Measurements from ENCODE around the gene LRRC36. TPM values are rescaled to one million over a fixed set of nuclear protein-coding genes. Genes with fewer than 3 reads are reported as not detected.

The LRRC36 gene
- total and polyA plus RNA-seq, 9 of the 15 experiments (the other 6 are each of a cell fraction or from before 2014, with no cell fraction given), result 0.09 to 0.40 (median 0.17) TPM; not detected in 1

- no TSS peak for BruUV-seq (replicated peaks)
- POLR2A ChIA-PET, result interaction anchor here (0.8 to 1.5 kb wide), 2 partner anchors 11 to 41 kb away, joined by 3 to 6 read pairs; no protein-coding TSS in a partner anchor
These were observed 61.0 kb downstream of the LRRC36 start for GRCh38 chr16:67387479-67388079.

More at GRCh38 chr16:67387479-67388079, 61.0 kb downstream of the LRRC36 start:
- Histone ChIP-seq H3K9ac (ENCODE audit: insufficient read depth in 1 of 2, low read depth in 2 of 2, low read length in 2 of 2) (no peak overlapping the region), H4K20me1 (replicated peaks; ENCODE audit: control insufficient read depth, insufficient read depth, low read length) (no peaks in the 10 kb centered on the region), H3K9me1 (ENCODE audit: control insufficient read depth, insufficient read depth, low read length) (no peaks in the 10 kb centered on the region), H3K27me3 (ENCODE audit: control insufficient read depth in 2 of 2, insufficient read depth in 2 of 2, low read length in 2 of 2) (peaks cover 22 to 73% of the 10 kb centered on the region in 2 experiments), H3K4me3 (no peak overlapping the region), H2AFZ (ENCODE audit: low read depth, low read length) (no peak overlapping the region), H3K27ac (ENCODE audit: extremely low read depth, low read depth, low read length) (no peak overlapping the region), H3K4me1 (replicated peaks in 1 of 2; ENCODE audit: control insufficient read depth in 2 of 2, insufficient read depth in 2 of 2, low read length in 2 of 2) (peaks cover 0 to 23% of the 10 kb centered on the region in 2 experiments; a peak in 2 of 5 replicates), H3K79me2 (ENCODE audit: control insufficient read depth, insufficient read depth, low read length) (no peaks in the 10 kb centered on the region), H3K4me2 (ENCODE audit: insufficient read depth, low read length) (no peak overlapping the region), H3K9me3 (replicated peaks; ENCODE audit: control insufficient read depth, insufficient read depth, low read depth, low read length) (no peaks in the 10 kb centered on the region), H3K36me3 (ENCODE audit: control insufficient read depth, insufficient read depth, low read length) (no peaks in the 10 kb centered on the region)
- 4% methylated on average over 8 of the region's 8 CpGs for WGBS (ENCODE audit: insufficient coverage, low coverage, missing lambda C conversion rate)
- TF ChIP-seq, protein P1, sequence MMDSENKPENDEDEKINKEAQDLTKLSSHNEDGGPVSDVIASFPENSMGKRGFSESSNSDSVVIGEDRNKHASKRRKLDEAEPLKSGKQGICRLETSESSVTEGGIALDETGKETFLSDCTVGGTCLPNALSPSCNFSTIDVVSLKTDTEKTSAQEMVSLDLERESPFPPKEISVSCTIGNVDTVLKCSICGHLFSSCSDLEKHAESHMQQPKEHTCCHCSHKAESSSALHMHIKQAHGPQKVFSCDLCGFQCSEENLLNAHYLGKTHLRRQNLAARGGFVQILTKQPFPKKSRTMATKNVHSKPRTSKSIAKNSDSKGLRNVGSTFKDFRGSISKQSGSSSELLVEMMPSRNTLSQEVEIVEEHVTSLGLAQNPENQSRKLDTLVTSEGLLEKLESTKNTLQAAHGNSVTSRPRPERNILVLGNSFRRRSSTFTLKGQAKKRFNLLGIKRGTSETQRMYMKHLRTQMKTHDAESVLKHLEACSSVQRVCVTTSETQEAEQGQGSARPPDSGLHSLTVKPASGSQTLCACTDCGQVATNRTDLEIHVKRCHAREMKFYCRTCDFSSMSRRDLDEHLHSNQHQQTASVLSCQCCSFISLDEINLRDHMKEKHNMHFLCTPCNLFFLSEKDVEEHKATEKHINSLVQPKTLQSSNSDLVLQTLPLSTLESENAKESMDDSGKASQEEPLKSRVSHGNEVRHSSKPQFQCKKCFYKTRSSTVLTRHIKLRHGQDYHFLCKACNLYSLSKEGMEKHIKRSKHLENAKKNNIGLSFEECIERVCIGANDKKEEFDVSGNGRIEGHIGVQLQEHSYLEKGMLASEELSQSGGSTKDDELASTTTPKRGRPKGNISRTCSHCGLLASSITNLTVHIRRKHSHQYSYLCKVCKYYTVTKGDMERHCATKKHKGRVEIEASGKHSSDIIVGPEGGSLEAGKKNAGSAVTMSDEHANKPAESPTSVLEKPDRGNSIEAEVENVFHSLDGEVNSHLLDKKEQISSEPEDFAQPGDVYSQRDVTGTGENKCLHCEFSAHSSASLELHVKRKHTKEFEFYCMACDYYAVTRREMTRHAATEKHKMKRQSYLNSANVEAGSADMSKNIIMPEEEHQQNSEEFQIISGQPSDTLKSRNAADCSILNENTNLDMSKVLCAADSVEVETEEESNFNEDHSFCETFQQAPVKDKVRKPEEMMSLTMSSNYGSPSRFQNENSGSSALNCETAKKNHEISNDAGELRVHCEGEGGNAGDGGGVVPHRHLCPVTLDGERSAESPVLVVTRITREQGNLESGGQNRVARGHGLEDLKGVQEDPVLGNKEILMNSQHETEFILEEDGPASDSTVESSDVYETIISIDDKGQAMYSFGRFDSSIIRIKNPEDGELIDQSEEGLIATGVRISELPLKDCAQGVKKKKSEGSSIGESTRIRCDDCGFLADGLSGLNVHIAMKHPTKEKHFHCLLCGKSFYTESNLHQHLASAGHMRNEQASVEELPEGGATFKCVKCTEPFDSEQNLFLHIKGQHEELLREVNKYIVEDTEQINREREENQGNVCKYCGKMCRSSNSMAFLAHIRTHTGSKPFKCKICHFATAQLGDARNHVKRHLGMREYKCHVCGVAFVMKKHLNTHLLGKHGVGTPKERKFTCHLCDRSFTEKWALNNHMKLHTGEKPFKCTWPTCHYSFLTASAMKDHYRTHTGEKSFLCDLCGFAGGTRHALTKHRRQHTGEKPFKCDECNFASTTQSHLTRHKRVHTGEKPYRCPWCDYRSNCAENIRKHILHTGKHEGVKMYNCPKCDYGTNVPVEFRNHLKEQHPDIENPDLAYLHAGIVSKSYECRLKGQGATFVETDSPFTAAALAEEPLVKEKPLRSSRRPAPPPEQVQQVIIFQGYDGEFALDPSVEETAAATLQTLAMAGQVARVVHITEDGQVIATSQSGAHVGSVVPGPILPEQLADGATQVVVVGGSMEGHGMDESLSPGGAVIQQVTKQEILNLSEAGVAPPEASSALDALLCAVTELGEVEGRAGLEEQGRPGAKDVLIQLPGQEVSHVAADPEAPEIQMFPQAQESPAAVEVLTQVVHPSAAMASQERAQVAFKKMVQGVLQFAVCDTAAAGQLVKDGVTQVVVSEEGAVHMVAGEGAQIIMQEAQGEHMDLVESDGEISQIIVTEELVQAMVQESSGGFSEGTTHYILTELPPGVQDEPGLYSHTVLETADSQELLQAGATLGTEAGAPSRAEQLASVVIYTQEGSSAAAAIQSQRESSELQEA (IDR thresholded peaks at IDR 0.05; ENCODE audit: low read depth), result no peak
- TF ChIP-seq ZNF274 (IDR thresholded peaks at IDR 0.05; ENCODE audit: borderline replicate concordance, low read depth, low read length) (no peak), ZNF124 (CRISPR knock-in tag; IDR thresholded peaks at IDR 0.05) (no peak), CBFA2T2 (conservative IDR thresholded peaks at IDR 0.05) (no peak), ZNF23 (CRISPR knock-in tag; IDR thresholded peaks at IDR 0.05) (no peak), POLR3G (IDR thresholded peaks at IDR 0.05; ENCODE audit: extremely low read depth, insufficient read length, insufficient replicate concordance) (no peak), CBX3 (IDR thresholded peaks at IDR 0.05; ENCODE audit: borderline replicate concordance in 1 of 2, low read length in 2 of 2) (no peak), SMARCA4 (IDR thresholded peaks at IDR 0.05) (no peak), ZBTB17 (CRISPR knock-in tag; IDR thresholded peaks at IDR 0.05) (no peak), ZNF699 (CRISPR knock-in tag; IDR thresholded peaks at IDR 0.05; ENCODE audit: insufficient replicate concordance) (no peak), CREBBP (IDR thresholded peaks at IDR 0.05; ENCODE audit: low read depth, low read length) (no peak), ZFPM2 (CRISPR knock-in tag; IDR thresholded peaks at IDR 0.05) (no peak)
- in situ Hi-C loops (cut with MboI) (no loop called here), intact Hi-C loops (cut with micrococcal nuclease) (no loop called here)
- CTCF ChIA-PET (ENCODE audit: low intra/inter-chr PET ratio), result no interaction called here
- FAIRE-seq, result no peak
- DNase-seq (ENCODE audit: extremely low read depth in 1 of 4, low spot score in 3 of 4), result no peak
- no peak for ATAC-seq

Data from K562 (cell line).